ENCODE results near the gene PHC2. TPM values are rescaled to one million over a fixed set of nuclear protein-coding genes. Genes with fewer than 3 reads are reported as not detected.

Gene PHC2
- total and polyA plus RNA-seq, 2 of the 13 experiments (the other 11 are each of a cell fraction or from before 2014, with no cell fraction given), result 52.5 to 84.9 TPM

DNA sequence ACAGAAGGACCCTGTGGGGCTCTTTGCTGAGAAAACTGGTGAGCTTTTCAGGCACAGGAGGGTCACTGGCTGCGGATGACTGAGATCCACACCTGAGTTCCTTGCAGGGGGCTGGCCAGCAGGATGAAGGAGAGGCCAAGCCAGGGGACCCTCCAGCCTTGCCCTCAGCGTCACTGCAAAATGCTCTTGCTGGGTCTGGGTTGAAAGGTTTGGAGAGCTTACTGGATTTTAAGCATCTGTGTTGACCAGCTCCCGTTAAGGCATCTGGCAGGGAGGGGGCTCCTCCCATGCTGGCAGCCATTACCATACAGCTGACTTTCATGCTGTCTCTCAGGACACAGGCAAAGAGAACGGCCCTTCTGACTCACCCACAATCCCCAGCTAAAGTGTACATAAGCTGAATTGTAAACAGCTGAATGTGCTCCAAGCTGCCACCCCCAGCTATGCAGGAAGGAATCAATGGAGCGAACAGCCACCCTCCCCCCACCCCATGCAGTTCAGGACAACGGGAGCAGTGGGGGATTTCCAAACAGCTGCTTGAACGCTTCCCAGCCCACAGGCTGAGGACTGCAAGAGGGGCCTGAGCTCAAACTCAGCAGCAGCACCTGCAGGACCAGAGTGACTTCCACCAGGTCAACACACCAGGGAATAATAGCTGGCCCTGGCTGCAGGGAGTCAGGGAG lies 88.7 kb downstream of the PHC2 start (continued):
- TF ChIP-seq NR1H2 (CRISPR knock-in tag; IDR thresholded peaks at IDR 0.05; ENCODE audit: borderline replicate concordance, low read depth) (no peak), JARID2 (CRISPR knock-in tag; IDR thresholded peaks at IDR 0.05; ENCODE audit: insufficient replicate concordance) (no peak), CBX5 (CRISPR knock-in tag; IDR thresholded peaks at IDR 0.05; ENCODE audit: borderline replicate concordance) (peak; percentile 72; the same call in 1 of the 2 replicates), ZNF549 (CRISPR knock-in tag; IDR thresholded peaks at IDR 0.05) (no peak), ZNF670 (CRISPR knock-in tag; IDR thresholded peaks at IDR 0.05; ENCODE audit: borderline replicate concordance) (no peak; the same call in 1 of the 2 replicates), LCORL (IDR thresholded peaks at IDR 0.05) (no peak), LCORL (CRISPR knock-in tag; IDR thresholded peaks at IDR 0.05) (peak; percentile 98), SPEN (CRISPR knock-in tag; IDR thresholded peaks at IDR 0.05; ENCODE audit: low read depth) (peak; percentile 36; the same call in 1 of the 2 replicates), NCOR1 (IDR thresholded peaks at IDR 0.05; ENCODE audit: borderline replicate concordance, low read length) (peak; percentile 88; the same call in 1 of the 2 replicates), KAT2B (IDR thresholded peaks at IDR 0.05; ENCODE audit: borderline replicate concordance, low read depth, low read length) (peak; percentile 5; the same call in 1 of the 2 replicates), ZBTB21 (CRISPR knock-in tag; IDR thresholded peaks at IDR 0.05) (no peak), REL (CRISPR knock-in tag; conservative IDR thresholded peaks at IDR 0.05) (0 out of 2 replicates have a peak, but pooled peaks have one; percentile 70), RARG (CRISPR knock-in tag; IDR thresholded peaks at IDR 0.05; ENCODE audit: low read depth) (no peak)
- TF ChIP-seq, protein P1, sequence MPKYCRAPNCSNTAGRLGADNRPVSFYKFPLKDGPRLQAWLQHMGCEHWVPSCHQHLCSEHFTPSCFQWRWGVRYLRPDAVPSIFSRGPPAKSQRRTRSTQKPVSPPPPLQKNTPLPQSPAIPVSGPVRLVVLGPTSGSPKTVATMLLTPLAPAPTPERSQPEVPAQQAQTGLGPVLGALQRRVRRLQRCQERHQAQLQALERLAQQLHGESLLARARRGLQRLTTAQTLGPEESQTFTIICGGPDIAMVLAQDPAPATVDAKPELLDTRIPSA (CRISPR knock-in tag; IDR thresholded peaks at IDR 0.05; ENCODE audit: borderline replicate concordance), result no peak
- TF ChIP-seq, protein P2, sequence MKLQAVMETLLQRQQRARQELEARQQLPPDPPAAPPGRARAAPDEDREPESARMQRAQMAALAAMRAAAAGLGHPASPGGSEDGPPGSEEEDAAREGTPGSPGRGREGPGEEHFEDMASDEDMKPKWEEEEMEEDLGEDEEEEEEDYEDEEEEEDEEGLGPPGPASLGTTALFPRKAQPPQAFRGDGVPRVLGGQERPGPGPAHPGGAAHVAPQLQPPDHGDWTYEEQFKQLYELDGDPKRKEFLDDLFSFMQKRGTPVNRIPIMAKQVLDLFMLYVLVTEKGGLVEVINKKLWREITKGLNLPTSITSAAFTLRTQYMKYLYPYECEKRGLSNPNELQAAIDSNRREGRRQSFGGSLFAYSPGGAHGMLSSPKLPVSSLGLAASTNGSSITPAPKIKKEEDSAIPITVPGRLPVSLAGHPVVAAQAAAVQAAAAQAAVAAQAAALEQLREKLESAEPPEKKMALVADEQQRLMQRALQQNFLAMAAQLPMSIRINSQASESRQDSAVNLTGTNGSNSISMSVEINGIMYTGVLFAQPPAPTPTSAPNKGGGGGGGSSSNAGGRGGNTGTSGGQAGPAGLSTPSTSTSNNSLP (IDR thresholded peaks at IDR 0.05; ENCODE audit: low read depth, low read length), result peak; percentile 83
- TF ChIP-seq, protein P3, sequence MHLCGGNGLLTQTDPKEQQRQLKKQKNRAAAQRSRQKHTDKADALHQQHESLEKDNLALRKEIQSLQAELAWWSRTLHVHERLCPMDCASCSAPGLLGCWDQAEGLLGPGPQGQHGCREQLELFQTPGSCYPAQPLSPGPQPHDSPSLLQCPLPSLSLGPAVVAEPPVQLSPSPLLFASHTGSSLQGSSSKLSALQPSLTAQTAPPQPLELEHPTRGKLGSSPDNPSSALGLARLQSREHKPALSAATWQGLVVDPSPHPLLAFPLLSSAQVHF (CRISPR knock-in tag; IDR thresholded peaks at IDR 0.05), result no peak
- TF ChIP-seq, protein P4, sequence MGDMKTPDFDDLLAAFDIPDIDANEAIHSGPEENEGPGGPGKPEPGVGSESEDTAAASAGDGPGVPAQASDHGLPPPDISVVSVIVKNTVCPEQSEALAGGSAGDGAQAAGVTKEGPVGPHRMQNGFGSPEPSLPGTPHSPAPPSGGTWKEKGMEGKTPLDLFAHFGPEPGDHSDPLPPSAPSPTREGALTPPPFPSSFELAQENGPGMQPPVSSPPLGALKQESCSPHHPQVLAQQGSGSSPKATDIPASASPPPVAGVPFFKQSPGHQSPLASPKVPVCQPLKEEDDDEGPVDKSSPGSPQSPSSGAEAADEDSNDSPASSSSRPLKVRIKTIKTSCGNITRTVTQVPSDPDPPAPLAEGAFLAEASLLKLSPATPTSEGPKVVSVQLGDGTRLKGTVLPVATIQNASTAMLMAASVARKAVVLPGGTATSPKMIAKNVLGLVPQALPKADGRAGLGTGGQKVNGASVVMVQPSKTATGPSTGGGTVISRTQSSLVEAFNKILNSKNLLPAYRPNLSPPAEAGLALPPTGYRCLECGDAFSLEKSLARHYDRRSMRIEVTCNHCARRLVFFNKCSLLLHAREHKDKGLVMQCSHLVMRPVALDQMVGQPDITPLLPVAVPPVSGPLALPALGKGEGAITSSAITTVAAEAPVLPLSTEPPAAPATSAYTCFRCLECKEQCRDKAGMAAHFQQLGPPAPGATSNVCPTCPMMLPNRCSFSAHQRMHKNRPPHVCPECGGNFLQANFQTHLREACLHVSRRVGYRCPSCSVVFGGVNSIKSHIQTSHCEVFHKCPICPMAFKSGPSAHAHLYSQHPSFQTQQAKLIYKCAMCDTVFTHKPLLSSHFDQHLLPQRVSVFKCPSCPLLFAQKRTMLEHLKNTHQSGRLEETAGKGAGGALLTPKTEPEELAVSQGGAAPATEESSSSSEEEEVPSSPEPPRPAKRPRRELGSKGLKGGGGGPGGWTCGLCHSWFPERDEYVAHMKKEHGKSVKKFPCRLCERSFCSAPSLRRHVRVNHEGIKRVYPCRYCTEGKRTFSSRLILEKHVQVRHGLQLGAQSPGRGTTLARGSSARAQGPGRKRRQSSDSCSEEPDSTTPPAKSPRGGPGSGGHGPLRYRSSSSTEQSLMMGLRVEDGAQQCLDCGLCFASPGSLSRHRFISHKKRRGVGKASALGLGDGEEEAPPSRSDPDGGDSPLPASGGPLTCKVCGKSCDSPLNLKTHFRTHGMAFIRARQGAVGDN (CRISPR knock-in tag; IDR thresholded peaks at IDR 0.05), result peak; percentile 95
- TF ChIP-seq, protein P5, sequence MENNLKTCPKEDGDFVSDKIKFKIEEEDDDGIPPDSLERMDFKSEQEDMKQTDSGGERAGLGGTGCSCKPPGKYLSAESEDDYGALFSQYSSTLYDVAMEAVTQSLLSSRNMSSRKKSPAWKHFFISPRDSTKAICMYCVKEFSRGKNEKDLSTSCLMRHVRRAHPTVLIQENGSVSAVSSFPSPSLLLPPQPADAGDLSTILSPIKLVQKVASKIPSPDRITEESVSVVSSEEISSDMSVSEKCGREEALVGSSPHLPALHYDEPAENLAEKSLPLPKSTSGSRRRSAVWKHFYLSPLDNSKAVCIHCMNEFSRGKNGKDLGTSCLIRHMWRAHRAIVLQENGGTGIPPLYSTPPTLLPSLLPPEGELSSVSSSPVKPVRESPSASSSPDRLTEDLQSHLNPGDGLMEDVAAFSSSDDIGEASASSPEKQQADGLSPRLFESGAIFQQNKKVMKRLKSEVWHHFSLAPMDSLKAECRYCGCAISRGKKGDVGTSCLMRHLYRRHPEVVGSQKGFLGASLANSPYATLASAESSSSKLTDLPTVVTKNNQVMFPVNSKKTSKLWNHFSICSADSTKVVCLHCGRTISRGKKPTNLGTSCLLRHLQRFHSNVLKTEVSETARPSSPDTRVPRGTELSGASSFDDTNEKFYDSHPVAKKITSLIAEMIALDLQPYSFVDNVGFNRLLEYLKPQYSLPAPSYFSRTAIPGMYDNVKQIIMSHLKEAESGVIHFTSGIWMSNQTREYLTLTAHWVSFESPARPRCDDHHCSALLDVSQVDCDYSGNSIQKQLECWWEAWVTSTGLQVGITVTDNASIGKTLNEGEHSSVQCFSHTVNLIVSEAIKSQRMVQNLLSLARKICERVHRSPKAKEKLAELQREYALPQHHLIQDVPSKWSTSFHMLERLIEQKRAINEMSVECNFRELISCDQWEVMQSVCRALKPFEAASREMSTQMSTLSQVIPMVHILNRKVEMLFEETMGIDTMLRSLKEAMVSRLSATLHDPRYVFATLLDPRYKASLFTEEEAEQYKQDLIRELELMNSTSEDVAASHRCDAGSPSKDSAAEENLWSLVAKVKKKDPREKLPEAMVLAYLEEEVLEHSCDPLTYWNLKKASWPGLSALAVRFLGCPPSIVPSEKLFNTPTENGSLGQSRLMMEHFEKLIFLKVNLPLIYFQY (CRISPR knock-in tag; IDR thresholded peaks at IDR 0.05; ENCODE audit: borderline replicate concordance), result no peak

Measured in HepG2 (cell line).